Endodermal cell (in vitro differentiated cells): Measurements from ENCODE around the gene MKX. TPM values are rescaled to one million over a fixed set of nuclear protein-coding genes. Genes with fewer than 3 reads are reported as not detected.

ENCODE experiments used
- DNase-seq: peaks from one replicate; pipeline ENCODE4 v3.0.0-alpha.2; 2017
- H3K27ac ChIP-seq: 2 replicates; pipeline ENCODE4 v1.5.1; 2013; ENCODE audit warnings: mild to moderate bottlenecking, low read depth, low read length, moderate library complexity
- H3K27me3 ChIP-seq: 2 replicates; pipeline ENCODE4 v1.6.1; 2013; ENCODE audit warnings: mild to moderate bottlenecking, low read length, moderate library complexity; ENCODE audit not compliant: insufficient read depth, control insufficient read depth, poor library complexity, severe bottlenecking
- H3K36me3 ChIP-seq: 2 replicates; pipeline ENCODE4 v1.7.0; 2013; ENCODE audit warnings: mild to moderate bottlenecking, low read length, moderate library complexity; ENCODE audit not compliant: control insufficient read depth, insufficient read depth
- H3K4me1 ChIP-seq: one replicate; pipeline ENCODE4 v1.7.0; 2013; ENCODE audit warnings: low read length; ENCODE audit not compliant: control insufficient read depth, insufficient read depth
- H3K4me3 ChIP-seq: 2 replicates; pipeline ENCODE4 v1.5.1; 2013; ENCODE audit warnings: mild to moderate bottlenecking, low read length, moderate library complexity
- H3K9ac ChIP-seq: 2 replicates; pipeline ENCODE4 v1.6.1; 2013; ENCODE audit warnings: mild to moderate bottlenecking, low read length, moderate library complexity; ENCODE audit not compliant: poor library complexity, severe bottlenecking; ENCODE audit errors: extremely low read depth
- H3K9me3 ChIP-seq: 2 replicates; pipeline ENCODE4 v1.6.1; 2013; ENCODE audit warnings: mild to moderate bottlenecking, low read length, moderate library complexity; ENCODE audit not compliant: control insufficient read depth
- H3K27ac Mint-ChIP-seq: 2 replicates; pipeline ENCODE4 v1.8.0; 2020; ENCODE audit warnings: mixed read lengths
- H3K27me3 Mint-ChIP-seq: 2 replicates; pipeline ENCODE4 v1.8.0; 2021; ENCODE audit warnings: mild to moderate bottlenecking, mixed read lengths; ENCODE audit not compliant: insufficient read depth
- H3K36me3 Mint-ChIP-seq: 2 replicates; pipeline ENCODE4 v1.8.0; 2020; ENCODE audit warnings: low read depth, mixed read lengths
- H3K4me1 Mint-ChIP-seq: 2 replicates; pipeline ENCODE4 v1.8.0; 2020; ENCODE audit warnings: mixed read lengths
- H3K4me3 Mint-ChIP-seq: 2 replicates; pipeline ENCODE4 v1.8.0; 2020; ENCODE audit warnings: mild to moderate bottlenecking, moderate library complexity, mixed read lengths
- H3K9me3 Mint-ChIP-seq: 2 replicates; pipeline ENCODE4 v1.8.0; 2020; ENCODE audit warnings: mild to moderate bottlenecking, mixed read lengths
- CTCF ChIP-seq: fragments of 200-600 bp; sonication (generic); conservative IDR thresholded peaks from 2 replicates; pipeline ENCODE4 v1.5.0; 2021; ENCODE audit warnings: antibody characterized with exemption, mild to moderate bottlenecking
- WGBS, 2 experiments: methylation state at CpG; one replicate each; pipeline versions ENCODE4 v1.1.5 to v1.1.7; 2013; ENCODE audit warnings: missing lambda C conversion rate in 2 of 2, mixed read lengths in 1 of 2; ENCODE audit not compliant: insufficient coverage in 1 of 2, insufficient read length in 1 of 2; 5-methylcytosine and 5-hydroxymethylcytosine counted together
- total RNA-seq, 2 donors: library from RNA; stranded (reverse); fragmentation: NEBNext Ultra II Directional in 1 of 2; extraction: Animal tissue kit (Norgen Biotek cat#: 25700) in 1 of 2; gene quantifications; 2 replicates in 1 of 2; 3 replicates in 1 of 2; pipeline ENCODE4 v1.2.1, GENCODE V29; 2021

The MKX gene
- total RNA-seq, 2 donors from 2014 or later, result 0.29 to 0.55 TPM

- Mint-ChIP-seq H3K27me3 (peaks cover 78% of the 10 kb centered on the region), H3K4me3 (peak overlapping the region; percentile 60), H3K36me3 (no peaks in the 10 kb centered on the region), H3K27ac (no peak overlapping the region), H3K9me3 (no peaks in the 10 kb centered on the region), H3K4me1 (peaks cover 14% of the 10 kb centered on the region)
- H3K4me3 ChIP-seq, result peak overlapping the region; percentile 79
- no peak for TF ChIP-seq CTCF
- WGBS, 2 experiments, result 0 to 1% methylated on average over 20 to 75 of the region's 75 CpGs
- H3K9ac ChIP-seq, result no peak overlapping the region
- peak; percentile 86 for DNase-seq
- H3K4me1 ChIP-seq, result peaks cover 3% of the 10 kb centered on the region
- no peaks in the 10 kb centered on the region for H3K36me3 ChIP-seq
- no peak overlapping the region for H3K27ac ChIP-seq
- H3K9me3 ChIP-seq, result no peaks in the 10 kb centered on the region
- H3K27me3 ChIP-seq, result peaks cover 98% of the 10 kb centered on the region
These were observed 2.4 kb downstream of the MKX start for GRCh38 chr10:27743012-27743876.

- WGBS, 2 experiments, result 0 to 1% methylated on average over 30 to 75 of the region's 75 CpGs
- peaks cover 3% of the 10 kb centered on the region for H3K4me1 ChIP-seq
- H3K27ac Mint-ChIP-seq, result no peak overlapping the region
- peak overlapping the region; percentile 79 for H3K4me3 ChIP-seq
- peak; percentile 86 for TF ChIP-seq CTCF
- H3K9me3 Mint-ChIP-seq, result no peaks in the 10 kb centered on the region
- H3K4me1 Mint-ChIP-seq, result peaks cover 14% of the 10 kb centered on the region
- H3K9ac ChIP-seq, result no peak overlapping the region
- peaks cover 70% of the 10 kb centered on the region for H3K27me3 Mint-ChIP-seq
- H3K9me3 ChIP-seq, result no peaks in the 10 kb centered on the region
- peak overlapping the region; percentile 60 for H3K4me3 Mint-ChIP-seq
- no peak overlapping the region for H3K27ac ChIP-seq
- no peaks in the 10 kb centered on the region for H3K36me3 Mint-ChIP-seq
- H3K27me3 ChIP-seq, result peaks cover 91% of the 10 kb centered on the region
- peak; percentile 92 for DNase-seq
- no peaks in the 10 kb centered on the region for H3K36me3 ChIP-seq
These were observed 3.2 kb downstream of the MKX start for GRCh38 chr10:27742195-27743011.

- no peaks in the 10 kb centered on the region for H3K9me3 Mint-ChIP-seq
- H3K36me3 ChIP-seq, result no peaks in the 10 kb centered on the region
- DNase-seq, result peak; percentile 70
- peaks cover 85% of the 10 kb centered on the region for H3K27me3 ChIP-seq
- peak overlapping the region; percentile 60 for H3K4me3 Mint-ChIP-seq
- no peak overlapping the region for H3K27ac Mint-ChIP-seq
- peaks cover 14% of the 10 kb centered on the region for H3K4me1 Mint-ChIP-seq
- H3K9me3 ChIP-seq, result no peaks in the 10 kb centered on the region
- H3K36me3 Mint-ChIP-seq, result no peaks in the 10 kb centered on the region
- H3K4me1 ChIP-seq, result peaks cover 3% of the 10 kb centered on the region
- peak overlapping the region; percentile 79 for H3K4me3 ChIP-seq
- H3K27ac ChIP-seq, result no peak overlapping the region
- WGBS, 2 experiments, result 16 to 21% methylated on average over 27 to 55 of the region's 55 CpGs
- no peak overlapping the region for H3K9ac ChIP-seq
- TF ChIP-seq CTCF, result no peak
- H3K27me3 Mint-ChIP-seq, result peaks cover 60% of the 10 kb centered on the region
These were observed 4.2 kb downstream of the MKX start for GRCh38 chr10:27741173-27742091.
